ENCODE results near the gene BAZ2A.

GRCh38 chr12:56622535-56622934, 7.6 kb downstream of the BAZ2A start:
- TF ChIP-seq CTCF (IDR thresholded peaks at IDR 0.05 in 8 of 11, conservative IDR thresholded peaks at IDR 0.05 in 3 of 11) (no peak), POLR2A (IDR thresholded peaks at IDR 0.05) (no peak), POLR2AphosphoS5 (IDR thresholded peaks at IDR 0.05) (no peak)

Data from spleen (tissue), 7 donors.